Endometrial microvascular endothelial cells (primary cell): ENCODE data around the gene KRT71. TPM values are rescaled to one million over a fixed set of nuclear protein-coding genes. Genes with fewer than 3 reads are reported as not detected.
"Not testable (repeated sequence)": the region's sequence is repeated elsewhere in the genome, so short reads cannot be mapped to it uniquely, and the experiment has no call there.

Source experiments
- in situ Hi-C: cut with HindIII; loops from 2 replicates; pipeline ENCODE4 v1.10.0; 2017; ENCODE audit warnings: low sequenced_read_pairs, low pct_unique_long_range_greater_than_20kb; ENCODE audit errors: inconsistent ontology term
- total RNA-seq: library from RNA; depleted of rRNA; stranded (reverse); fragments of >200 nt; gene quantifications from one replicate; pipeline ENCODE4 v1.2.3, GENCODE V29; 2015; ENCODE audit errors: inconsistent ontology term

KRT71 gene
- total RNA-seq, 1 donor from 2014 or later = not detected

DNA sequence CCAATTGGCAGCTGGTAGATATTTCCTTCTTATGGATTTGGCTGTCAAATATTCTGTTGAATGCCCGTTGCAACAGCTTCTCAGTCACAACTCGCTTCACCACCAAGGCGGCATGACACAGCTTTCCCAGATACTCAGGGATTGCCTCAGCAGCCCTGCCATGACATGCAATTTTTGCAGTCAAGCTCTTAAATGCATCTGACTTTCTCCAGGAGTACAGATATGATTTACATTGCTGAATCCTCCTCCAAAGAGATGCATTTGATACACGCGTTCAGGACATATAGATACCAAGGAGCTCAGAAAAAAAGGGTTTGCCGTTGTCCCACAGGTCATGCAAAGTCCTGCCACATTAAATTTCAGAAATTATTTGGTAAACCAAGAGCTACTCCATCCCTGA is 39.2 kb downstream of the KRT71 start:
- in situ Hi-C loops = no loop called here

DNA sequence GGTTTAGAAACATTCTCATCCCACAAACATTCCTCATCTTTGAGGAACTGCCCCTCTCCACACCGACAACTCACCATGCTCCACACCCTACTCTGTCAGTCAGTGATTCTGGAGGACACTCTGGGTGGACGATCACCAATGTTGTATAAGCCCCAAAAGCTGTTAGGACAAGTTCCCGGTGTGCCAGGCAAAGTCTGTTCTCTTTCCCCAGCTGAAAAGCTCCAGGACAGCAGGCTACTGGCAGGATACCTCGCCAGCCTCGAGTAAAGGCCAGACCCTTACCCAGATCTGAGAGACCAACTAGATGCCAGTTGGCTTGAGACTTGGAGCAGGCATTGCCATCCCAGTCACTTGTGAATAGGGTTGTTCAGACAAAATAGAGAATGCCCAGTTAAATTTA is 44.7 kb downstream of the KRT71 start:
- in situ Hi-C loops = no loop called here

DNA sequence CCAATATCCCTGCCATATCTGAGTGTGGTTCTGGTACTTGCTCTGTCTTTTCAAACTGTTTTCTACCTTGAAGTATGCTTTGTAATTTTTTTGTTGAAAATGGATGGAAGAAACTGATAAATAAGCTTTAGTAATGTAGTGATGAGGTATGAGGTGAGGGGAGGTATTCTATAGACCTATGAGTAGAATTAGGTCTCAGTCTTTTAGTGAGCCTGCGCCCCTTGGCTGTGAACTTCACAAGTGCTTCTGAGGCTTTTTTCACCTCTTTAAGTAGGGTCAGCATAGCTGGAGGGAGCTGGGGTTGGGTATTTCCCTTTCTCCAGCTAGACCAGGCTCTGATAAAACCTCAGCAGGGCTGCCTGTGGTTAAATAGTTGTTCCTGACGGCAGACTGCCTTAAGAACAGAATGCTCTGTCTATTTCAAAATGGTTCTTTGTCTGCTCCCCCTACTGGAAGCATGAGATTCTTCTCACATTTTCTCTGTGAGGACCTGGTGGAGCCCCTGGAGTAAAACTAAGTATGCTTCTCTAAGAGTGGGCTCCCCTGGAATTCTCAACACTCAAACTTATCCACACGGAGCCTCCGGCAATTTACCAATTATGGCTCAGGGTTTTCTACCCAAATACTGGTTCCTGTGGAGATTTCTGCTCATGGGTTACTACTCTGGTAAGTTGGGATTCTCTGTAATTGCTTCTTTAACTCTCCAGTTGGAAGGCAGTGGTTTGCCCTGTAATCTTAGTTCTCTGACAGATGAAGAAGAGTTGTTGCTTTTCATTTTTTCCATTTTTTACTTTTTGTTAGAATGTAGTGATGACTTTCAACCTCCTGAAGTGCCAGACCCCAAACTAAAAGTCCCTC is 45.9 kb downstream of the KRT71 start:
- in situ Hi-C loops = no loop called here

DNA sequence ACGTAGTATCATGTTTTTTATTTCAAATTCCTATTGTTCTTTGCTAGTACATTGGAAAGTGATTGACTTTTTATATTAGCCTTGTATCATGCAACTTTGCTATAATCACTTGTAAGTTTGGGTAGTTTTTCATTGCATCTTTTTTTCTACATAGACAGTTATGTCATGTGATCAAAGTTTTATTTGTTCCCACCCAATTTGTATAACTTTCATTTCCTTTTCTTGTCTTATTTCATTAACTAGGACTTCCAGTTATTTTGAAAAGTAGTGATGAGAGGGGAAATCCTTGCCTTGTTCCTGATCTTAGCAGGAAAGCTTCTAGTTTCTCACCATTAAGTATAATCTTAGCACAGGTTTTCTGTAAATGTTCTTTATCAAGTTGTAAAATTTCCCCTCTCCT is 50.1 kb downstream of the KRT71 start:
- in situ Hi-C loops = no loop called here

- in situ Hi-C loops = no loop called here
These were observed 51.5 kb downstream of the KRT71 start for GRCh38 chr12:52501490-52501889.

- in situ Hi-C loops = not testable (repeated sequence)
These were observed 52.4 kb downstream of the KRT71 start for GRCh38 chr12:52500574-52500973.

GRCh38 chr12:52499806-52500560 is 53.0 kb downstream of the KRT71 start:
- in situ Hi-C loops = no loop called here

DNA sequence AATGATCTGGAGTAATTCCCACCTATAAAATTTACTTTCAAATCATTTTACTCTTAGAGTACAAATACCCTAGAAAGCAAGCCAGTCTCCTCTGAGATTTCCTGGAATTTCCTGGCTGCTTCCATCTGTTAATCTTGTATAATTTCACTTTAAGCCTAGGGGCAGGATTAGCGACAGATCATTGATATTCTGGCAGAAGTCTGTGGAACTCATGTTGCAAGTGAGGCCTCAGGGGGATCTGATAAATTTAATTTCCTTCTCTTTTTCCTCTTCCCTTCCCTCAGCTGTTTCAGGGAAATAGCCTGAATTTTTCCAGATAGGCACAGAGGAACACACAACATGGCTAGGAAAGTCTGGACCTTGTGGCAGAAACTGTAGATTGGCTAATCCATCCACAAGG is 54.0 kb downstream of the KRT71 start:
- in situ Hi-C loops = no loop called here

- in situ Hi-C loops = no loop called here
These were observed 55.0 kb downstream of the KRT71 start for GRCh38 chr12:52497975-52498374.

DNA sequence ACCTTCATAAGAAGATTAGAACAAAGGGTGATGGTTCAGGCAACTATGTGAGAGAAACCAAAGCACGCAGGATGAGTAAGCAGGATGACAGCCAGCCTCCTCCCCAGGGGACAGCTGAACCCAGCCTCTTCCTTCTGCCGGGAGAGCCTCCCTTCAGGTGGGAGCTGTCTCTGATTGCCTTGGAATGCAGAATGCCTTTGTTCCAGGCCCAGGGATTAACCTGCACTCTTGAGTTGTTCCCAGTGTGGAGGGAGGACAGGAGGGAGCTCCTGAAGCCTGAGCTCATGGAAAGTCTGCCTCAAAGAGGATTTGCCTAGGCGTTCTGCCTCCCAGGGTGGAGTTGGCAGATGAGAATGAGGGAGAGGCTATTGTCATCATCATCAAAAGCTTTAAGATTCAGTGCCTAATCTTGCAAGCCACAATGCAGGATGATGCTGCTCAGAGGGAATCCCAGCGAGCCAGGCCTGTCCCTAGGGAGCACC is 56.3 kb downstream of the KRT71 start:
- in situ Hi-C loops = no loop called here

GRCh38 chr12:52496054-52496453 is 56.9 kb downstream of the KRT71 start:
- in situ Hi-C loops = no loop called here

DNA sequence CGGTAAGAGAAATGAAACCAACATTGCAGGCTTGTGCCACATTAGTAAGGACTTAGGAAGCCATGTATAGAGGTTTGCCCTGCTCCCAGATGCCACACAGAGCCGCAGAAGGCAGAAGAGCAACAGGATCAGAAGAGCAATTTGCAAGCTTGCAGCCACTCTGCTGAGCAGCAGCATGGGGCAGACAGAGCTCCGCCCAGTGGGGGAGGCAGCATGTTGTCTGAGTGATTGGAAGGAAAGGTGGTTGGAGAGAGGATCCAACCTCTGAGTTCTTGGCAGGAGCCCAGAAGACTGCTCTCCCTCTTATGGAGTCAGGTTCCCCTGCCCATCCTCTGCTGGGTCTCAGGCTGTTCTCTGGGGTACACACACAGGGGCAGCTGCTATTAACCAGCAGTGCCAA is 57.6 kb downstream of the KRT71 start:
- in situ Hi-C loops = no loop called here

DNA sequence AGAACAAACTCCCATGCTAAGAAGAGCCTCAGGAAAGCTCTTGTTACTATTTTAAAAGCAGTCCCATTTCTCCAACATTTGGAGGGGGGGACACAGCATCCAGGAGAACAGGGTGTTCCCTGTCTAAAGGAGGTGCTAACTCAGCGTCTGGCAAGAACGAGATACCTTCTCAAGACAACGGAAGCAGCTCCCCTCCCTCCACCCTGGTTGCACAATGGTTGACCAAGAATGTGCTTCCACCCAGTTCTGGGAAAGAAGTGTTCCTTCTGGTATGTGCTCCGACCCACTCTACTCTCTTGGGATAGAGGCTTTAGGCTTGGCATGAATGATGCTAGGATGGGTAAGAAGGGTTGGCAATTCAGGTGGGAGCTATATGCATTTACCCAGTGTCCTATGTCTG is 58.4 kb downstream of the KRT71 start:
- in situ Hi-C loops = no loop called here

GRCh38 chr12:52494100-52494499 is 58.8 kb downstream of the KRT71 start:
- in situ Hi-C loops = no loop called here

Other genes with a start within 250 kb of the KRT71 start
- not detected for gene KRT83, start 231.7 kb downstream of the KRT71 start, total RNA-seq
- gene KRT85, start 185.7 kb downstream of the KRT71 start, total RNA-seq = not detected
- not detected for gene KRT84, start 167.5 kb downstream of the KRT71 start, total RNA-seq
- not detected for gene KRT82, start 146.8 kb downstream of the KRT71 start, total RNA-seq
- gene KRT75, start 118.8 kb downstream of the KRT71 start, total RNA-seq = not detected
- not detected for gene KRT6B, start 101.0 kb downstream of the KRT71 start, total RNA-seq
- not detected for gene KRT6C, start 79.3 kb downstream of the KRT71 start, total RNA-seq
- not detected for gene KRT6A, start 59.9 kb downstream of the KRT71 start, total RNA-seq
- gene KRT5, start 32.8 kb downstream of the KRT71 start, total RNA-seq = not detected
- gene KRT74, start 20.7 kb upstream of the KRT71 start, total RNA-seq = not detected
- gene KRT72, start 48.3 kb upstream of the KRT71 start, total RNA-seq = not detected
- not detected for gene KRT73, start 65.4 kb upstream of the KRT71 start, total RNA-seq
- gene KRT2, start 99.1 kb upstream of the KRT71 start, total RNA-seq = not detected
- not detected for gene KRT1, start 127.3 kb upstream of the KRT71 start, total RNA-seq
- gene KRT77, start 150.4 kb upstream of the KRT71 start, total RNA-seq = not detected
- gene KRT76, start 224.2 kb upstream of the KRT71 start, total RNA-seq = not detected
- gene KRT3, start 243.0 kb upstream of the KRT71 start, total RNA-seq = not detected